Adrenal gland (tissue), 5 donors: ENCODE data around the gene HPDL.

Experiments used
- CTCF ChIP-seq, 6 experiments: fragments of 450-650 bp in 4 of 6; fragments of 200-600 bp in 2 of 6; sonication (generic) in 1 of 6; IDR thresholded peaks; 1 replicate in 5 of 6; 2 replicates in 1 of 6; pipeline versions ENCODE4 v1.5.1 to v1.8.0; 2016 to 2021; ENCODE audit warnings: antibody characterized with exemption in 6 of 6, mild to moderate bottlenecking in 2 of 6, moderate library complexity in 1 of 6
- POLR2A ChIP-seq, 2 donors: fragments of 450-650 bp; IDR thresholded peaks; one replicate each; pipeline ENCODE4 v1.6.1; 2017; ENCODE audit warnings: antibody characterized with exemption in 2 of 2, mild to moderate bottlenecking in 2 of 2, moderate library complexity in 1 of 2
- donor health status: DM: no; HTN: no; CAD: no.

- TF ChIP-seq CTCF (IDR thresholded peaks at IDR 0.05) (no peak), POLR2A (IDR thresholded peaks at IDR 0.05) (no peak)
Observed at GRCh38 chr1:45378184-45378583, 51.5 kb downstream of the HPDL start.
